Measurements from ENCODE around the gene PTPN20.
"Not testable (repeated sequence)": the region's sequence is repeated elsewhere in the genome, so short reads cannot be mapped to it uniquely, and the experiment has no call there.

The PTPN20 gene

GRCh38 chr10:46952540-46952939 is 41.3 kb downstream of the PTPN20 start:
- not testable (repeated sequence) for DNase-seq

GRCh38 chr10:46960742-46961141 is 49.5 kb downstream of the PTPN20 start:
- DNase-seq = not testable (repeated sequence)

- DNase-seq = not testable (repeated sequence)
These were observed 52.1 kb downstream of the PTPN20 start for GRCh38 chr10:46963356-46963755.

- not testable (repeated sequence) for DNase-seq
These were observed 55.8 kb downstream of the PTPN20 start for GRCh38 chr10:46967013-46967412.

- DNase-seq = not testable (repeated sequence)
These were observed 69.0 kb downstream of the PTPN20 start for GRCh38 chr10:46980223-46980622.

- DNase-seq = not testable (repeated sequence)
These were observed 76.2 kb downstream of the PTPN20 start for GRCh38 chr10:46987233-46987924.

GRCh38 chr10:46992803-46993561 is 81.8 kb downstream of the PTPN20 start:
- DNase-seq = peak in 30 of 58 donors; percentile 5 to 76 (median 23)

- DNase-seq = no peak
These were observed 84.0 kb downstream of the PTPN20 start for GRCh38 chr10:46995234-46995633.

- DNase-seq = no peak
These were observed 87.0 kb downstream of the PTPN20 start for GRCh38 chr10:46998192-46998591.

GRCh38 chr10:46998595-46998994 is 87.4 kb downstream of the PTPN20 start:
- no peak for DNase-seq

GRCh38 chr10:46999217-46999616 is 88.0 kb downstream of the PTPN20 start:
- DNase-seq = no peak

- no peak for DNase-seq
These were observed 97.5 kb downstream of the PTPN20 start for GRCh38 chr10:47008769-47009168.

GRCh38 chr10:47009215-47009838 is 98.1 kb downstream of the PTPN20 start:
- DNase-seq = no peak

- no peak for DNase-seq
These were observed 98.8 kb downstream of the PTPN20 start for GRCh38 chr10:47010036-47010435.

- DNase-seq = no peak
These were observed 101.0 kb downstream of the PTPN20 start for GRCh38 chr10:47012214-47012613.

GRCh38 chr10:47013507-47014154 is 102.4 kb downstream of the PTPN20 start:
- no peak for DNase-seq

- DNase-seq = no peak
These were observed 104.2 kb downstream of the PTPN20 start for GRCh38 chr10:47015404-47015803.

- no peak for DNase-seq
These were observed 105.3 kb downstream of the PTPN20 start for GRCh38 chr10:47016564-47016963.

GRCh38 chr10:47018026-47018735 is 107.0 kb downstream of the PTPN20 start:
- no peak for DNase-seq

GRCh38 chr10:47019155-47020145 is 108.2 kb downstream of the PTPN20 start:
- DNase-seq = no peak

Measured in anterior cingulate cortex (tissue), 58 donors.